NCI-H524 treated with DMSO at 0.1 percent for 48 hours (cell line): Measurements from ENCODE around the gene FAM187B.

Source experiments
- DNase-seq: peaks from one replicate; lab custom pipeline; 2025; lab: John Stamatoyannopoulos, UW

FAM187B gene

DNA sequence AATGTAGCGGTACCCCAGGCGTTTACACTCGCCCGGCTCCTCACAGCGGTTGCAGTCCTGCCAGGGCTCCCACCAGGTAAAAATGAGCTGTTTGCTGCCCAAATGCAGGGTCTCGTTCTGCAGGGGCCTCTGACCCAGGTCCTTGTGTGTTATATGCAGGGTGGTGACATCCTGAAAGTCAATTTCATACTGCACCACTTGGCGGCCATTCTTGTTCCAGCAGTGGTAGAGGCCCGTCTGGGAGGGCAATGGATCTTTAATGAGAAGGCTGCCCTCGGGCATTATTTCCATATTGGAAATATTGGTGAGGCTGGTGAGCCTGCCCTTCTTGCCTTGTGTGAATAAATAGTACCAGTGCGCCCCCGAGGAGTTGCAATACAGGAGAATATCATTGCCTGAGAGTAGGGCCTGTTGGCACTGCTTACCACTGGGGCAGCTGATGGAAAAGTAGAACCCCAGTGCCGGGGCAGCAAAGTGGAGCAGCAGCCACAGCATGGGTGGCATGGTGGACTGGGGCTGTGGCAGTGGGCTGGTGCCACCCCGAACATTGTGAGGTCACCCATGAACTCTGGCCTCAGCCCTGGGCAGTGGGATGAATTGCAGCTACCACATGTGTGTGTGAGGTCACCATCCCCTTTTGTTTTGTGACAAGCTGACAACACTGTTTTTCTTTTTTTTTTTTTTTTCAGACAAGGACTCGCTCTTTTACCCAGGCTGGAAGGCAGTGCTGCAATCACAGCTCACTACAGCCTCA lies at the start of gene FAM187B:
FAM187B (minus strand) TSS at position 563 of the 754 bp plus-strand sequence; CDS start at position 504, 59 bp downstream.
- no peak for DNase-seq

GRCh38 chr19:35276706-35277281 lies 48.3 kb upstream of the FAM187B start:
- no peak for DNase-seq

DNA sequence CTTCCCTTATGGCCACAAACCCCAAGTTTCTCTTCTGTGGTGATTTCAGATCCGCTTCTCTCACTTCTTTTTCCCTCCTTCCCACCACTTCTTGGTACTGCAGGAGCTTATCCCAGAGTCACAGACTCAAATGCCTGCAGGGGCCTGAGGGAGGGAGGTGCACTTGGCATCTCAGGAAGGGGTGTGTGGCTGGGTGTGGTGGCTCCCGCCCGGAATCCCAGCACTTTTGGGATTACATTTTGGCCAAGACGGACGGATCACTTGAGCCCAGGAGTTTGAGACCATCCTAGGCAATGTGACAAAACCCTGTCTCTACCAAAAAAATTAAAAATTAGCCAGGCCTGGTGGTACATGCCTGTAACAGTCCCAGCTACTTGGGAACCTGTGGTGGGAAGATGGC lies 45.8 kb upstream of the FAM187B start:
- DNase-seq, result no peak

DNA sequence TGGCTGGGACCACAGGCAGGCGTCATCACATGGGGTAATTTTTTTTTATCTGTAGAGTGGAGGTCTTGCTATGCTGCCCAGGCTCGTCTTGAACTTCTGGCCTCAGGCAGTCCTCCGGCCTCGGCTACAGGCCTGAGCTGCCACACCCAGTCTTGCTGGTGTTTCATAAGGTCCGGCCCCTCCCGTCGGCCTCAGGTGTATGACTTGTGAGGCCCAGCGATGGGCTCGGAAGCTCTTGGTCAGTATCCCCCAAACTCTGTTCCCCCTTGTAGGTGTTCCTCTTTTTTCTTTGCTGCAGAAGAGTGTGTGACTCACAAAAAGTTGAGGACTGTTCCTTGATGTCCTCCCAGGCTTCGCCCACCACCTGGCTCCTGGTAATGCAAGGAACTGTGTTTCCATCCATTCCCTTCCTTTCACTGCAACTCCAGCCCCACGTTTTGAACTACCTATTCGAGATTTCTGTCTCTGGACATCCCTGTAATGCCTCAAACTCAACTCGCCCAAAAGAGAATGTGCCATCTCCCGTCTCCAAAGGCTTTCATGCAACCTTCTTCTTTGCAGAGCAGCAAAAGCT lies 45.2 kb upstream of the FAM187B start:
- no peak for DNase-seq

DNA sequence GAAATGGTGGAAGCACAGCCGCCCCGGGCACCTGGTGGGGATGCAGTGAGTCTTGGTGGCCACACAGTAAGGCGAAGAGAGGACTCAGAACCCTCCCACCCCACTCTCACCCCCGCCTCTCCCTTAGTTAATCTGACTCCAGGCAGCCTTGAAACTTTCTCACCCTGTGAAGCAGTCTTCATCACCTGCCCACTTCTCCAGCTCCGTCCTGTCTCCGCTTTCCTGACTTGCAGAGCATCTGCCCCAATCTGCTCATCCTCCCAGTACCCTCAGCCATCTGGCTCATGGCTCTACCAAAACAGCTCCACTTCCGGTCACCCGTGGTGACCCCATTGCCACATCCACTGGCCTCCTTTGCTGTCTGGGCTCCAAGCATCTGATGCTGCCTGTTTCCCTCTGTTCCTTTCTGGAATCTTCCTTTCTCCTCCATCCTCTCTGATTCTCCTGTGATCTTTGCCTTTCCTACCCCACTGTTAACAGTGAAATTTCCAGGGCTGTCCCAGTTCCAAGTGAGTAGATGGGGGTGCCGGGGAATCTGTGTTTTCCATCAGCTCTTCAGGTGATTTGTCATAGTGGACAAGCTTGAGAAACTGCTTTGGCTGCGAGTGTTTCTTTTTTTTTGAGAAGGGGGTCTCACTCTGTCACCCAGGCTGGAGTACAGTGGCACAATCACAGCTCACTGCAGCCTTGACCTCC lies 44.6 kb upstream of the FAM187B start:
- DNase-seq, result no peak

DNA sequence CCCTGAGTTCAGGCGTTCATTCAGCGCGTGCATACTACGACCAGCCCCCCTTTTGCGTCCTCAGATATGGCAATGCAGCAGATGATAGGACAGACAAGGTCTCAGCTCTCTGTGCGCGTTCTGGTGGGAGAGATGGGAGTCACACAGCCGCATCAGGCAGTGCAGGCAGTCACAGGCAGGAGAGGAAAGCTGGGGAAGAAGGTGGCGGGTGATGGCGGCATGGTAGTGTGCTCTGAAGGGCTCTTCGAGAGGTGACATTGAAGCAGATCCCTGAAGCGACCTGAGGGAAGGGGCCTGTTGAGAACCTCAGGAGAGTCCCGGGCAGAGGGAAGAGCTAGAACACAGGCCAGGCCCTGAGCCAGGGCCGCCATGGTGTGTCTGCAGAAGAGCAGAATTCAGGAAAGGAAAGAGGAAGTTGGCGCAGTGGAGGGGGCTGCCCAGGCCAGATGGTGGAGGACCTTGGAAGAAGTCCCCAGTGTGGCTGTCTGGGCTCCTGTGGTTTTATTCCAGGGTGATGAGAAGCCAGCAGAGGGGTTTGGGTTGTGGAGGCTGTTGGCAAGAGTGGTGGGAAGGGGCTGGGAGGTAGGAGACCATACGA lies 43.7 kb upstream of the FAM187B start:
- DNase-seq, result no peak

DNA sequence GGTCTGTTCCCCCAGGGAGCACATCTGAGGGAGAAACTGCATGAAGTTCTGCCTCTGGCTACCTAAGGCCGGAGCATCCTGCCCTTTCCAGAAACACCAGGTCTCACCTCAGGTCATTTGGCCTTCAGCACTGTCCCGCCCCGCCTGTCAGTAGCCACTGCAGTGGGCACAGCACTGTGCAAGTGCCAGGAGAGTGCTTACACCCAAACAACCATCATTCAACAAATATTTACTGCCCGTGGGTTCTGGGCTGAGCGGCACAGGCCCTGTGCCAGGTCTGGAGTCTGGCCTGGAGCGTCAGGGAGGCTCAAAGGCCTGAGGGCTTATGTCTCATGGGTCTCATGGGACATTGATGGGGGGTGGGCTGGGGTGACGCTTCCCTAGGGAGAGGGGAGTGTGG lies 43.0 kb upstream of the FAM187B start:
- DNase-seq, result no peak

DNA sequence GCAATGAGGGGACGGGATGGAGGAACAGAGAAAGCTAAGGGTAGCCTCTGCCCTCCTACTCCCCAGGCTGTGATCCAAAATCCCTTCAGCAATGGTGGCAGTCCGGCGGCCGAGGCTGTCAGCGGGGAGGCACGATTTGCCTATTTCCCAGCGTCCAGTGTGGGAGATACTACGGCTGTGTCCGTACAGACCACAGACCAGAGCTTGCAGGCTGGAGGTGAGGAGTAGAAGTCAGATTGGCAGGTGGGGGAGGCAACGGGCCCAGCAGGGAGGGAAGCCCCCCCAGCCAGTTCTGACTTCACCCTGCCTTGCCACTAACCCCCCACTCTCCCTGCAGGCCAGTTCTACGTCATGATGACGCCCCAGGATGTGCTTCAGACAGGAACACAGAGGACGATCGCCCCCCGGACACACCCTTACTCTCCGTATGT lies 41.9 kb upstream of the FAM187B start:
- DNase-seq, result no peak

- DNase-seq, result peak; percentile 45
These were observed 41.0 kb upstream of the FAM187B start for GRCh38 chr19:35269438-35270117.

DNA sequence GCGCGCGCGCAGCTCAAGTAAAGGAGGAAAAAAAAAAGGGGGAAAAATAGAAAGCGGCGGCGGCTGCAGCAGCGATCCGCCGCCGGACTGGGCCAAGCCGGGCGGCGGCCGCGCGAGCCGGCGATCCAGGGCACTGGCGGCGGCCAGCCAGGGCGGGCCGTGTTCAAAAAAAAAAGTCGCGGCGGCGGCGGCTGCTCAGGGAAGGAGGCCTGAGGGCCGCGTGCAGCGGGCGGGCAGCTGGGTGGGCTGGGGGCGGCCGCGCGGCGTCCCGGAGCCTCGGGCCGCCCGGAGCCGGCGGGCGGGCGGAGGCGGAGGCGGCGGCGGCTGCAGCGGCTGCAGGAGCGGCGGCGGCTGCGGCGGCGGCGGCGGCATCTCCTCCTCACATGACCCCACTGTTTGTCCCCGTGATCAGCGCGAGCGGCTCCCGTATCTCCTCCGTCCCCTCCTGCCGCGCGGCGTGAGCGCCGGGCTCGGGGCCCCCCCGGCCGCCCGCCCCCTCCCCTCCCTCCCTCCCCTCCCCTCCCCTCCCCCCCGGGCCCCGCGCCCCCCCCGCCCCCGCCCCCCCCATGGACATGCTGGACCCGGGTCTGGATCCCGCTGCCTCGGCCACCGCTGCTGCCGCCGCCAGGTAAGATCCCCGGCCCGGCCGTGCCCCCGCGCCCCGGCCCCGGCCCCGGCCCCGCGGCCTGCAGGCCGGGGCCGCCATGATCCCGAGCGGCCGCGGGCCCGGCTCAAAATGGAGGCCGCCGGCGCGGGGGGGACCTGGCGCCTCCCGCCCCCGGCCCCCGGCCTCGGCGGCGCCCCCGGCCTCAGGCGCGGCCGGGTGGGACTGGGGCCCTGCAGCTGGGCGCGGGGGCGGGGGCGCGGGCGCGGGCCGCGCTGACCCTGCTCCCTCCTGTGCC lies 40.2 kb upstream of the FAM187B start, which contains the start of gene USF2:
USF2 (plus strand) TSS at position 427 of the 902 bp plus-strand sequence; CDS start at position 567, 140 bp downstream.
- no peak for DNase-seq

GRCh38 chr19:35267818-35268535 lies 39.4 kb upstream of the FAM187B start:
- DNase-seq, result no peak

DNA sequence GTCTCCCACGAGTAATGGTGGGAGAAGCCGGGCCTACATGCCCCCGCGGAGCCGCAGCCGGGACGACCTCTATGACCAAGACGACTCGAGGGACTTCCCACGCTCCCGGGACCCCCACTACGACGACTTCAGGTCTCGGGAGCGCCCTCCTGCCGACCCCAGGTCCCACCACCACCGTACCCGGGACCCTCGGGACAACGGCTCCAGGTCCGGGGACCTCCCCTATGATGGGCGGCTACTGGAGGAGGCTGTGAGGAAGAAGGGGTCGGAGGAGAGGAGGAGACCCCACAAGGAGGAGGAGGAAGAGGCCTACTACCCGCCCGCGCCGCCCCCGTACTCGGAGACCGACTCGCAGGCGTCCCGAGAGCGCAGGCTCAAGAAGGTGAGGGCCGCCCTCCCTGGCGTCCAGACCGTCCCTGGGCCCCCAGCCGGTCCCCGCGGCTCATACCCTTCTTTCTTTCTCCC lies 38.8 kb upstream of the FAM187B start:
- DNase-seq, result no peak

DNA sequence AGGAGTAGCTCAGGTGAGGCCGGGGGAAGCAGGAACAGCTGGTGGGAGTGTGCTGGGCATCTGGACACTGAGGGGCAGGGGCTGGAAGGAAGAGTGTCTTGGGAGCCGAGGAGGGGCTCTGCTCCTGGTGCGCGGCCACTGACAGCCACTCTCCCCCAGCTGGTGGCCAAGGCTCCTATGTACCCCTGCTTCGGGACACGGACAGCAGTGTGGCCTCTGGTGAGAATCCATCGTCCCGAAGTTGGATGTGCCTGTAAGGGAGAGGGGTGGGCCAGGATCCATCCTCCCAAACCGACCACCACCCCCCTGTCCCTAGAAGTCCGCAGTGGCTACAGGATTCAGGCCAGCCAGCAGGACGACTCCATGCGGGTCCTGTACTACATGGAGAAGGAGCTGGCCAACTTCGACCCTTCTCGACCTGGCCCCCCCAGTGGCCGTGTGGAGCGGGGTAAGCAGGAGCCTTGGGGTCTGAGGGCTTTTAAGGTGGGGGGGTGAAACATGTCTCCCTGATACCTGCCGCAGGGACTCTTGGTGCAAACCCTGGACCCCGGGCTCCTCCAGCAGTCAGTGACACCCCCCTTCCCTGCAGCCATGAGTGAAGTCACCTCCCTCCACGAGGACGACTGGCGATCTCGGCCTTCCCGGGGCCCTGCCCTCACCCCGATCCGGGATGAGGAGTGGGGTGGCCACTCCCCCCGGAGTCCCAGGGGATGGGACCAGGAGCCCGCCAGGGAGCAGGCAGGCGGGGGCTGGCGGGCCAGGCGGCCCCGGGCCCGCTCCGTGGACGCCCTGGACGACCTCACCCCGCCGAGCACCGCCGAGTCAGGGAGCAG lies 38.2 kb upstream of the FAM187B start:
- no peak for DNase-seq

- no peak for DNase-seq
These were observed 37.5 kb upstream of the FAM187B start for GRCh38 chr19:35265900-35266519.

DNA sequence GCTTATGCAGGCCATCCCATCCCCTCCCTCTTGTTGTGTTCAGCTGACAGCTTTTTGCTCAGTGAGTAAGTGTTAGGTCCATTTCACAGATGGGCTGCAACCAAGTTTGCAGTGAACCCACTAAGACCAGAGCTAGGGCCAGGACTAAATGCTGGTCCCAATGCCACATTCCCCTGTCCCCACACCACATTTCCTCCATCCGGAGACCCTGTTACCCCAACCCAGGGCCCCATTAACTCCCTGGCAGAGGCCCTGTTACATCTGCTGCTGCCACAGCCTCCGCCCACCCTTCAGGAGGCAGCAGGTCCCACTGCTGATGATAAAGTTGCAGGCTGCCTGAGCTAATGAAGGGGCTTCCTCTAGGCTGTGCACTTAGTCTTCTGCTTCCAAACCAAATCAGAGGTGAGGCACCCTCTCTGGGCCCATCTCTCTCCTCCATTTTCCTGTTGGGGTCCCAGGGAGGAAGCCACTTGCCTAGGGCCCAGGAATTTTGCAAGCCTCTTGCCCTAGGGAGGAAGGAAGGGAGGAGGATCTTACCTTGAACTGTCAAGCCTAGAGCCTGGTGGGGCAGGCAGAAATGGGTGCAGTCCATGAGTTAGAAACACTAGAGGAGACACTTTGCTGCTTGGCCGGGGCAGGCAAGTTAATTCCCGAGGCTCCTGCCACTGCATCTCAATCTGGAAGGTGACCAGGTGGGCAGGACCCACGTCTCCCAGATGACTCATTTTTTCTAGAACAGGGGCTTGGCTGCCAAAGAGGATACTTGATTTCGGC lies 36.8 kb upstream of the FAM187B start:
- DNase-seq, result no peak

- no peak for DNase-seq
These were observed 36.0 kb upstream of the FAM187B start for GRCh38 chr19:35264268-35265125.
